Activated T-cell treated with anti-CD3 and anti-CD28 coated beads for 48 hours (primary cell): ENCODE measurements around the gene KIF20A.
"Not testable (repeated sequence)": the region's sequence is repeated elsewhere in the genome, so short reads cannot be mapped to it uniquely, and the experiment has no call there.

Source experiments
- DNase-seq: peaks from one replicate; pipeline ENCODE4 v3.0.0-alpha.2; 2020; ENCODE audit warnings: low read depth

Gene KIF20A

DNA sequence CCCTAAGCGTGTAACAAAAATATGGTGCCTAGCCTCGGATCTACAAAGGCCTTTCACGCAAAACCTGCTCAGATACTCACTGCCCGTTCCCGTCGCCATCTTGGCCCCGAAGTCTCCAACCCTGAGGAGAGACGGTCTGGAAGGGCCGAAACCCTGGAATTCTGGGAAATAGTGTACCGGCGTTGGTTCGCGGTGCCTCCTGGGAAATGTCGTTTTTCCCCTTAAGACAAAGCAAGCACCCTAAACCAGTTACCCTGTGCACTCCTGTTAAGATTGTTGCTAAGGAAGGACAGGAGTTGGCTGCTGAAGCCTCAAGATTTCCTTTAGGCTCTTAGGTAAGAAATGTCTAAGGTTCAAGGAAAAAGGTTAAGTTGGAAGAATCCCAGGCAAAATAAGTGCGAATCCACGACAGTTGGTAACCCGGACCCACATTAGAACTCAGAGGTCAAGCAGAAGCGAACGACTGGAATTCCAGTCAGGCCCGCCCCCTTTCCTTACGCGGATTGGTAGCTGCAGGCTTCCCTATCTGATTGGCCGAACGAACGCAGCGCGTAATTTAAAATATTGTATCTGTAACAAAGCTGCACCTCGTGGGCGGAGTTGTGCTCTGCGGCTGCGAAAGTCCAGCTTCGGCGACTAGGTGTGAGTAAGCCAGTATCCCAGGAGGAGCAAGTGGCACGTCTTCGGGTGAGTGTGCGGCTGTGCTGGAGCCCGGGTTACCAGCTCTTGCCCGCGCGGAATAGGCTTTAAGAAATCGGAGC, at the start of gene KIF20A, which contains the start of gene BRD8:
TSS of gene KIF20A (plus strand) at position 597 of the 761 bp plus-strand sequence. CDS start 569 bp downstream, outside the sequence.
TSS of gene BRD8 (minus strand) at position 115 of the 761 bp plus-strand sequence. CDS start at position 99, 16 bp downstream.
- DNase-seq = peak; percentile 85

DNA sequence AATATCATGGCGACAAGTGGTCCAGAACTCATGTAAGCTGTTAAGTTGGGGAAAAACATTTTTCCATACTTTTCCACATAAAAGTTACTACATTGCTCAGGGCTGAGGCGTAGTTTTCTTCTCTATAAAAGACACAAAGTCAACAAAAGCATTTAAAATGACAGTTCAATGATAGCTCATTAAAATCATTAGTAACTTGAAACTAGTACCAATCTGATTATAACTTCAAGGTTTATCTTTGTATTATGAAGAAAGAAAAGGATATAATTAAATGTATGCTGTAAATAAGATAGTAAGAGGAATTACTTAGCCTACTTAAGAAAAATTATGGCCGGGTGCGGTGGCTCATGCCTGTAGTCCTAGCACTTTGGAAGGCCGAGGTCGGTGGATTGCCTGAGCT, 49.6 kb upstream of the KIF20A start:
- DNase-seq = no peak

DNA sequence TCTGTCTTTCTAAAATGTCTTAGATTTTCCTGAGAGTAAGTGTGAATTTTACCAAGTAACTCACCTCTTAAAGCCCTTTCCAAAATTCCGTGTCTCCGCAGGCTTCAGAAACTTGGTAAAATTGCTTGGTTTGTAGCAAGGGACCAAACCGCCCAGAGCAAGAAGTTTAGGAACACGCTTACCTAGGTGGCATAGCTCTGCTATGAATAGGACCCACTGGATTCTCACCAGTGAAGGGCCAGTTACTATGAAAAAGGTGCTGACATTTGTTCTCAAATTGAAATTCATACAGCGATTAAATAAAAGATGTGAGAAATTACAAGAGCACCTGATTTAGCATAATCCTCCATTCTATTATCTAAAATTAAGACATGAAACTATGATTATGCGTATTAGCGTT, 46.4 kb upstream of the KIF20A start:
- DNase-seq = no peak

DNA sequence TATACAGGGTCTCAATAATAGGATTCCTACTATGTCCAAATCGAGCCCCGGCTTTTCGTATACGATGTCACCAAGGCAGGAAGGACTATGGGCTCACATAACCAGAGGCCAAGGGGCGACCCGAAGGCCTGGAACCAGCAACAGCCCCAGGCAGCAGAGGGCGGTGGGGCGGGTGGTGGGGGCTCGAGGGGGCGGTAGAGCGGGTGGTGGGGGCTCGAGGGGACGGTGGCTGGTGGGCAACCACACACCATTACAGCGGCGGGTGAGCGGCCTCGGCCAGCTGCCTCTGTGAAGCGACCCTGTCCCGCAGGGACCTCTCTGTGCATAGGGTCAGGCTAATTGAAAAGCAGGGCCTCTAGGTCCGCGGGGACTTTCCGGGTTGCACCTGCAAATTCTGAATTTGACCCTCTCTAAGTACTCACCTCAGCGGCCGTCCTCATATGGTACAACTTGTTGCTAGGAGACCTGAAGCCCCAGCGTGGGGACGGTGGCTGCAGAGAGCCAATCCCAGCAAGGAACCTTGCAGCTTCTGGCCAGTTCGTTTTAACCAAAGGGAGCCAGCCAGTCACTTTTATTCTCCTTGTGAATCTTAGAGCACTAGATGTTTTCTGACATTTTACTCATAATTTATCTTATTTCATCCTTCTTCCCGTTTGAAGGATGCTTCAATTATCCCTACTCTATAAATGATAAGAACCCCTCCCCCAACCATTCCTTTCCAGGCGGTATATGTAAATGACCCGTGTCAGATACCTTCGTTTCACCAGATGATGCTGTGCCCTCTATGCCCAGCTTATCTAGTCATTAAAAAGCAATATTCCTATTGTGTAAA, 39.7 kb upstream of the KIF20A start, which contains the start of gene NME5:
TSS of gene NME5 (minus strand) at position 480 of the 832 bp plus-strand sequence. CDS start 648 bp downstream, outside the sequence.
- DNase-seq = no peak

DNA sequence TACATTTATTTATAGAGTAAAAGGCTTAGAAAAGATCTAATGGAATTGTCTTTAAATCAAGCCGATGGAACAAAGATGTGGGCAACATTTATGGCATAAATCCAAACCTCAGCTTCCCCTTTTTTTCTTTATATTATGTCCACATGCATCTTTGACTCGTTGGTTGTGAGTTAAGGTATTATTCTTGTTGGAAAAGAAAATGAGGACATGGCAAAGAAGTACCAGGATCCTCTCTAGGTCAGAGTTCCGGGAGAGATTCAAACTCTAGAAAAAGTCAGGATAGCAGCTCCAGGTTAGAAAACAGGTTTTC, 39.2 kb upstream of the KIF20A start:
- no peak for DNase-seq

DNA sequence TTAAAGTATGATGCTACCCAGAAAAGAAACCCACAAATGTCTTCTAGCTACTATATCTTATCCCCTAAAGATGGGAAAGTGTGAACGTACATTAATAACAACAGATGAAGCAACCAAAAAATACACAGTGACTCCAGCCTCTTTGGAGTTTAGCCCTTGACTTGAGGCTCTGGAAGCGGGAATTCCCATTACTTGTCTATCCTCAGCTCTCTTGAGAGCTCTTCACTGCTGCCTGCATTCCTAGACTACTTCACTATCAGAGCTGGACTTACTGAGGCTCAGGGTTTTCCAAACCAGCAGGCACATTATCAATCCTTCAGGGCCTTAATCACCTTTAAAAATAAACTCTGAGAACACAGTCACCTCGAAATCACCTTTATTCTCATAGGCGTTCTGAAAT, 38.6 kb upstream of the KIF20A start:
- no peak for DNase-seq

DNA sequence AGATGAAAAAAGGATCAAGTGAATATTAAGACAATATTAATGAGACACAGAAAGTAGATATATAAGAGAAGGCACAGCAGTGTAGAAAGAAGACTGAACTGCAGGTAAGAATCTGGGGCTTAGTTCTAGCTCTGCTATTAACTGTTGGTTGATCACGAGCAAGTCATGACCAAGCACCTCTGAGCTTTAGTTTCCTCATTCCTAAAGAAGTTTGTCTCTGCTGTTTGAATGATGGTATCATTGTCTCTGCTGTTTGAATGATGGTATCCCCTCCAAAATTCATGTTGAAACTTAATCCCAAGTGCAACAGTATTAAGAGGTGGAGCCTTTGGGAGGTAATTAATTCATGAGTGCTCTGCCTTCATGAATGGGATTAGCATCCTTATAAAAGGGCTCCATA, 37.2 kb upstream of the KIF20A start:
- DNase-seq = no peak

DNA sequence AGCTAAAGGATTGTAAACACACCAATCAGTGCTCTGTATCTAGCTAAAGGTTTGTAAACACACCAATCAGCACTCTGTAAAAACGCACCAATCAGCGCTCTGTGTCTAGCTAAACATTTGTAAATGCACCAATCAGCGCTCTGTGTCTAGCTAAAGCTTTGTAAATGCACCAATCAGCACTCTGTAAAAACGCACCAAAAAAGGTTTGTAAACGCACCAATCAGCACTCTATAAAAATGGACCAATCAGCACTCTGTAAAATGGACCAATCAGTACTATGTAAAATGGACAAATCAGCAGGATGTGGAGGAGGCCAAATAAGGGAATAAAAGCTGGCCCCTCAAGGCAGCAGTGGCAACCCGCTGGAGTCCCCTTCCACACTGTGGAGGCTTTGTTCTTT, 35.3 kb upstream of the KIF20A start:
- not testable (repeated sequence) for DNase-seq

DNA sequence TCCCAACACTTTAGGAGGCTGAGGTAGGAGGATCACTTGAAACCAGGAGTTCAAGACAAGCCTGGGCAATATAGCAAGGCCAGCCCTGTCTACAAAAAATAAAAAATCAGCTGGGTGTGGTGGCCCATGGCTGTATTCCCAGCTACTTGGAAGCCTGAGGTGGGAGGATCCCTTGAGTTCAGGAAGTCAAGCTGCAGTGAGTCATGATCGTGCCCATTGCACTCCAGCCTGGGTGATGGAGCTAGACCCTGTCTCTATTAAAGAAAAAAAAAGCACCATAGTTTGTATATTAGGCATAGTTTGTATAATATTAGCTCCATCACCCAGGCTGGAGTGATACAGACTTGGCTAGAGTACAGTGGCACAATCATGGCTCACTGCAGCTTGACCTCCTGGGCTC, 30.1 kb upstream of the KIF20A start:
- DNase-seq = no peak

DNA sequence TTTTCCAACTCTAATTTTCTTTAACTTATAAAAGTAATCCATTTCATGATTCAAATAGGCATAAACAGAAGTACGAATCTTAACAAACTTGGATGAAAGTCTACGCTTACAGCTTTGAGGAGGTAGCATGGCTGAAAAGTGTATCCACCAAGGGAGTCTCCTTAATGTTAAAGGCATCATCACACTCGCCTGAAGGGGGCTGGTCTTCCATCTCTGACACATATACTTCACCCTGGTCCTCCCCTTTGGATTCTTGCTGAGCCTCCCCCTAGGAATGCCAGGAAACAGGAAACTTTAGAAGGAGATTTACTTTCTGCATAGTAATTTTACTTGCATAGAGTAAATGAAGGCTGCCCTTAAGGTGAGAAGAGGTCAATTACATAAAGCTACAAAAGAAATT, 29.4 kb upstream of the KIF20A start:
- DNase-seq = no peak

DNA sequence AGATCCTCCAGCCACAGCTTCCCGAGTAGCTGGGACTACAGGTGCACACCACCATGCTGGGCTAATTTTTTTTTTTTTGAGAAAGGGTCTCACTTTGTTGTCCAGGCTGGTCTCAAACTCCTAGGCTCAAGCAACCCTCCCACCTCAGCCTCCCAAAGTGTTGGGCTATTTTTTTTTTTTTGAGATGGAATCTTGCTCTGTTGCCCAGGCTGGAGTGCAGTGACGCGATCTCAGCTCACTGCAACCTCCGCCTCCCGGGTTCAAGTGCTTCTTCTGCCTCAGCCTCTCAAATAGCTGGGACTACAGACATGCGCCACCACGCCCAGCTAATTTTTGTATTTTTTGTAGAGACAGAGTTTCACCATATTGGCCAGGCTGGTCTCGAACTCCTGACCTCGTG, 22.9 kb upstream of the KIF20A start:
- DNase-seq = not testable (repeated sequence)

DNA sequence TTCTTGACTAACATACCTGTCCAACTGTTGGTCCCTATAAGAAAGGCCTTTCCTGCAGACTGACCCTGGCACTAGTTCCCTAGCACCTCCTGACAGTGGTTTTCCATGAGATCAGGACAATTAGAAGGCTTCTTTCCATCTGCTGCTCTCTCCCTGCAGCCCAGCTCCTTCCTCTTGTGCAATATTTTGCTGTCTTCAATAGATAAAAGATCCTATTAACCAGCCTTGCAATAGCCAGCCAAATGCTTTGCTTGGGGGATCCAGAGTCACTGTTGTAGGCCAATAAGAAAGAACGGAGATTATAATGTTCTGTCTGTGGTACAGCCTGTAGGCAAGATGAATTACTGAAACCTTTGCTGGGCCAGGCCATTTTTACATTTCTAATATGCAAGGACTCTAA, 21.3 kb upstream of the KIF20A start:
- no peak for DNase-seq

DNA sequence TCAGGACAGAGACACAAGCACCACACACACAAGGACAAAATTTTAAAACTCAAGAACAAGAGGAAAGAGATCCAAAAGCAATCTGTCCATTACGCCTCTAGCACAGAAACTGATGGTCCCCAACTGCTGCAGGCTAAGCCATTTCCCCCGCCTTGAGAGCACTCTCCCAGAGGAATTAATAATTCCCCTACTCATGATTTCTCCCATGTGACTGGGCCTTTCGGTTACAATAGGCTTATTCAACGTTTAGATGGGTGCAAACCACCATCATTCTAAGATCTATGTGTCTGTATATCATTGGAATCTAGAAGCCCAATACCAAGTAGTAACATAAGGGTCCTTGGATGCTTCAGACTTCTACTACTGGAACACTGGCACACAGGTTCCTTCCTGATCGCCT, 19.2 kb upstream of the KIF20A start:
- DNase-seq = no peak

DNA sequence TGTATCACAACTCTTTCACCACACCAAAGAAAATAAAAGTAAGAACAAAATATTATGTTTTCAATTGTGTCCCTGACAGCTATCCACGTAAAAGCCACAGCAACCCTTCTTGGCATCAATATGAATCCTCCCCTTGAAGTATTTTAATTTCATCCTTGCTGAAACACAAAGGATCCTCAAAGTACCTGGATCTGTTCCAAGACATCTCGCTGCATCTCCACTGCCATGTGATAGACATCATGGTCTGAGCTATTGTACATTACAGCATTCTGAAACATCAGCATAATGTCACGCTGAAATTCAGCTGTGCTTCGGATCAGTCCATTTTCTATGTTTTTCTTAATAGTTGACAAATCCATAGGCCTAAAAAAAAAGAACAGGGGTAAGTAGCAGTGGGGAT, 18.2 kb upstream of the KIF20A start:
- no peak for DNase-seq

DNA sequence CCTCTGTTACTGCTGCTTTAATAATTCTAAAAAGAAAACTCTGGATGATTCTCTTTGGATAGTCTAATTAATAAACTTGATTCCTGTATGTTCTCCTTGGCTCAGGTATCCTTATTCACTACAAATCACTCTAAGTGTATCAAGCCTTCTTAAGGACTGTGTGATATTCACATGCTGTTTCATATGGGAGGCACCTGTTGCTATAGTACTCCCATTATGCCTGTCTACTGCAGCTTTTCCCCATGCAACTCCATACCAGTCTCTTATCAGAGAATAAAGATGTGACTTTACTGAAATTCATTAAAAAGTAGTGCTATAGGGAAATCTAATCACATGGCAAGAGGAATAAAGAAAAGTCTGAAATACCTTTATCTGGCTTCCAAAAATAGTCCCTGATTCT, 15.2 kb upstream of the KIF20A start:
- DNase-seq = no peak

DNA sequence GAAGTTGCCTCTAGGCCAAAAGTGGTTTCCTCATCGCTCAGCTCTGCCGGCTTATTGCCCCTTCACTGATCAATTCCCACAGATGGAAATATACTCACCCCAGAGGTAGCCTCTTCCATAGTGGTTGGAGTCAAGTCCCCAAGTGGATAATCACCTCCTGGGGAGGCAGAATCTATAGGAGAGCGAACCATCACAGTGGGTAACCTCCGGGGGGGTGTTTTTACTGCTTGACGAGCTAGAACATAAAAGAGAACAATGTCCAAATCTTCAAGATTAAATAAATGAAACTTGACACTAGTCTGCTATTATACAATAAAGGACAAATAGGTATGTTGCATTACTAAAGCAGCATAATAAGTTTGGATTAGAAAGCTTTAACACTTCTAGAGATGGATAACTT, 9.8 kb upstream of the KIF20A start:
- DNase-seq = no peak

DNA sequence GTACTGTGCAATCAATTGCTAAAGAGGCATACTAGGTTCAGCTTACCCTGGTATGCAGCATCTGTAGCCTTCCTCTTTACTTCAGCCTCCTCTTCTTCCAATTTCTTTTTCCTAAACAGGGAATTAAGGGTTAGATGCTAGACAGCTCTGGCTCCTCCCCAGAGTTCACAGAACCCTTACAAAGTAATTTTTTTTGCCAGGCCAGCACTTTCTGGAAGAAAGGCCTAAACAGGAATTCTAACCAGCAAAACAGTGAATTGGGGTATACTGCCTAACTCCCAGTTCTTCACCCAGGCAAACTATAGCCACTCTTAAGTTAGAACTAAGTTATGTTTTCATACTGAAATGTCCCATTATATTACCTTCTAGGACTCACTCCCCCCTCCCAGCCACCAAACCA, 8.6 kb upstream of the KIF20A start:
- DNase-seq = no peak

DNA sequence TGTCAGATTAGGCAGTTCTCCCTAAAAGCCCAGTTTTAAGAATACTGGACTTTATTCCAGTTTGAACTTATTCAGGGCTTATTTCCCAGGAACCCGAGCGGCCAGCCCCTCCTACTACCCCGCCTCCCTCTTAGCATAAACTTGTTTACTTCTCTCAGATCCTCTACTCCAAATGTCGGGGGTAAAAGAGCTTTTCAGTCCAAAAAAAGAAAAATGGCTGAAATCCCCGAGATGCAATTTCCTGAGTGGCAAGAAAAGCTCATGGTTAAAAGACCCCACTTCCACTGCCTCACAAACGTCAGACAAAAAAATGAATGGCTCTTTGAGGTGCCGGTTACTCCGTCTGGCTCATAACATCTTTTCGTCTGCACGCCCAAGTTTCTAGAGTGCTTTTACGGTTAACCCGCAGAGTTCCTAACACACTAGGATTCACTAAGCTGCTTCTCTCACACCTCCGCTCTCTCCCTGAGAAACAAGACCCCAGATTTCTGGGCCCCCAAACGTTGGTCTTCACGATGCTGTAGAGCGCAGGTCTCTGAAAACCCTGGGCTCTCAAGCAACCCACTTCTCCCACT, 884 bp upstream of the KIF20A start:
- DNase-seq = no peak

DNA sequence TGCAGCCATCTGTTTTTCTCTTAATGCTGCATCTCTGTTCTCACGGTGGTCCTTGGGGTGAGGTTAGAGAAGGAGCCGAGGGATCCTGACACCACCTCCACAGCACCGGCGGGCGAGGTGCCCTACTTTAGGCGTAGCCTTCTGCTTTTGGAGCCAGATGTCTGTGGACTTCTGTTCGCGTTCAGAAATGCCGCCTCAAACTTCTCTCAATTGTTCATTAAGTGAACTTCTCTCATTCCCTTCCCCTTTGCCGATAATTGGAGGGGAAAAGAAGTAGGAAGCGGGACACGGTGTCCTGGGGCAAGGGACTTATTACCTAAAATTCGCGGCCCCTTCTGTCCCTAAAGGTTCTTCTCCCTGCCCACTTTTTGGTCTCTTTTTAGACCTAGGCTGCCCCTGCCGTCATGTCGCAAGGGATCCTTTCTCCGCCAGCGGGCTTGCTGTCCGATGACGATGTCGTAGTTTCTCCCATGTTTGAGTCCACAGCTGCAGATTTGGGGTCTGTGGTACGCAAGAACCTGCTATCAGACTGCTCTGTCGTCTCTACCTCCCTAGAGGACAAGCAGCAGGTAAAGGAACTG, 455 bp downstream of the KIF20A start:
- DNase-seq = no peak

DNA sequence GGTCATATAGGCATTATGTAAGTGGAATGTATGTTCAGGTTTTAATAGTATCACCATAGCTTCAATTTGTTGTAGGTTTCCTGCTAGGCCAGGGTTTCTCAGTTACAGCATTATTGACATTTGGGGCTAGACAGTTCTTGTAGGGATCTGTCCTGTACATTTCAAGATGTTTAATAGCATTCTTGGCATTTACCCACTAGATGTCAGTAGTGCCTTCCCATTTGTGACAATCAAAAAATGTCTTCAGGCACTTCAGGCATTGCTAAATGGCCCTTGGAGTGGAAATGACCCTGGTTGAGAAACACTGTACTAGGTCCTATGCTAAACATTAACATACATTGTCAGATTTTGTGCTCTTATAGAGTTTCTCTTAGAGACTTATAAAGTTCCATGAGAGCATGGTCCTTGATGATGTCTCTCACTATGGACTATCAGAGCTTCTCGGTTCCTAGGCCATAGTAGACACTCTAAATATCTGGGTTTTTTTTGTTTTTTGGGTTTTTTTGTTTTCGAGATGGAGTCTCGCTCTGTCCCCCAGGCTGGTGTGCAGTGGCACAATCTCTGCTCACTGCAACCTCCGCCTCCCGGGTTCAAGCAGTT, 1.4 kb downstream of the KIF20A start:
- DNase-seq = no peak

DNA sequence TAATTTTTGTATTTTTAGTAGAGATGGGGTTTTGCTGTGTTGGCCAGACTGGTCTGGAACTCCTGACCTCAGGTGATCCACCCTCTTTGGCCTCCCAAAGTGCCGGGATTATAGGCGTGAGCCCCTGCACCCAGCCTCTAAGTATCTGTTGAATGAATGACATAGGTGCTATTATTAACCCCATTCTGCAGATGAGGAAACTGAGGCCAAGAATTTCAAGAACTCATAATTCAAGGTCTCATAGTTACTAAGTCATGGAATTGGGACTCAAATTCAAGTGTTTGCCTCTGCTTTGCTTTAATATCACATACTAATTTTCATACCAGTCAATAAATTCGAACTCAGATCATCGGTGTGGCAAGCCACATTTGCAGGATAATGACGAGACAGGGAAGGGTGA, 1.9 kb downstream of the KIF20A start:
- no peak for DNase-seq

DNA sequence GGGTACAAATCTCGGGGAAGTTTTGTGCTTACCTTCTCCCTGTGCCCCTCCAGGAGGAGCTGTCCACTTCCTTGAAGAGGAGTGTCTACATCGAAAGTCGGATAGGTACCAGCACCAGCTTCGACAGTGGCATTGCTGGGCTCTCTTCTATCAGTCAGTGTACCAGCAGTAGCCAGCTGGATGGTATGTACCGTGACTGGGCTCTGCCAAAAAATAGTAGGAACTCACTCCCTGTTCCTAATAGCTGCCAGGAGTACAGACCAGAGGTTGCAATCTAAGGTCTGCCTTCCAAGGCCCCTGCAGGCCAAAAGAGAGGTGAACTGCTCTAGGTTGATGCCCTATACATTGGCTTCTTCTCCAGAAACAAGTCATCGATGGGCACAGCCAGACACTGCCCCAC, 3.9 kb downstream of the KIF20A start:
- no peak for DNase-seq
